SU-DHL-6 (cell line): Measurements from ENCODE around the gene LENG9.

Experiments
- CTCF ChIP-seq: fragments of 200-600 bp; sonication (generic); IDR thresholded peaks from one replicate; pipeline ENCODE4 v1.5.1; 2017; ENCODE audit warnings: antibody characterized with exemption, mild to moderate bottlenecking, low read length, moderate library complexity; ENCODE audit not compliant: insufficient read depth, poor library complexity, severe bottlenecking
- EZH2phosphoT487 ChIP-seq: fragments of 200-600 bp; sonication (generic), shearing (Covaris generic); conservative IDR thresholded peaks from 2 replicates; pipeline ENCODE4 v1.6.1; 2018; ENCODE audit warnings: mild to moderate bottlenecking, antibody characterized with exemption, low read length, moderate library complexity, mixed read lengths

- TF ChIP-seq CTCF, result no peak
- no peak for TF ChIP-seq EZH2phosphoT487
Observed at GRCh38 chr19:54454781-54455675, 8.6 kb downstream of the LENG9 start.
